ENCODE results near the gene CLEC20A.

GRCh38 chr1:178464141-178464540, 32.6 kb downstream of the CLEC20A start:
- TF ChIP-seq POLR2A (IDR thresholded peaks at IDR 0.05): no peak
- TF ChIP-seq CTCF (IDR thresholded peaks at IDR 0.05): no peak

All from adrenal gland (tissue), 5 donors.